HT-29 (cell line): Measurements from ENCODE around the gene RICTOR. TPM values are rescaled to one million over a fixed set of nuclear protein-coding genes. Genes with fewer than 3 reads are reported as not detected.
A peak's percentile ranks its signal among the peaks of the same experiment; 100 is the strongest.
"Not testable (repeated sequence)": the region's sequence is repeated elsewhere in the genome, so short reads cannot be mapped to it uniquely, and the experiment has no call there.

Experiments
- DNase-seq: peaks from one replicate; pipeline ENCODE4 v3.0.0-alpha.2; 2015; ENCODE audit warnings: low spot score
- total RNA-seq: library from RNA; depleted of rRNA; stranded (reverse); fragments of >200 nt; shearing (Covaris generic); gene quantifications from 2 replicates; pipeline ENCODE4 v1.2.3, GENCODE V29; 2014

RICTOR gene
- total RNA-seq, 1 experiment from 2014 or later: 12.8 TPM

DNA sequence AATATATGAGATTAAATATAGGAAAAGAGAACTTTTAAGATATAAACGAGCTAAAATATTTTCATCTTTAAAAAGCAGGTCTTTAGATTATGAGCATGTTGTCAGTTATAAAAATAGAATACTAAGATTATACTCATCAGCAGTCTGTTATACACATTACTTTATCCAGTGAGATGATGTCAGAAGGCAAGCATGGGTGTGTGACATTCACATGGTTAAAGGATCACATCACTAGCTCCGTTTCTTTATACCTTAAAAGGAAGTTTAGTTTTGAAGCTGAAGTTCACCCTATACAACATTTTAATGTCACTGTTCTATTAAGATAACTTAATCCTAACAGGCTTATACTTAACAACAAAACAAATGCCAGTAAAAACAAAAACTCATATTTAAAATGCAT is 59.6 kb downstream of the RICTOR start:
- DNase-seq: no peak

DNA sequence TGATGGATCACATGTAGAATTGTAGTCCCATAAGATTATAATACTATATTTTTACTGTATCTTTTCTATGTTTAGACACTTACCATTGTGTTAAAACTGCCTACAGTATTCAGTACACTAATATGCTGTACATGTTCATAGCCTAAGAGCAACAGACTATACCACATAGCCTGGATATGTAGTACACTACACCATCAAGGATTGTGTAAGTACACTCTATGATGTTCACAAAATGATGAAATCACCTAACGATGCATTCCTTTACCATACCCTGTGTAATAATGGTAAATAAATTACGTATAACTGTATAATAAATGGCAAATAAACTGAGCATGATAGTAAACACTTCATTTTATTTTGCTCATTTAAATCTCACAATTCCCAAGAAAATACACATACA is 60.3 kb downstream of the RICTOR start:
- DNase-seq: no peak

GRCh38 chr5:39010958-39011357 is 63.2 kb downstream of the RICTOR start:
- DNase-seq: not testable (repeated sequence)

GRCh38 chr5:39009981-39010380 is 64.2 kb downstream of the RICTOR start:
- DNase-seq: no peak

DNA sequence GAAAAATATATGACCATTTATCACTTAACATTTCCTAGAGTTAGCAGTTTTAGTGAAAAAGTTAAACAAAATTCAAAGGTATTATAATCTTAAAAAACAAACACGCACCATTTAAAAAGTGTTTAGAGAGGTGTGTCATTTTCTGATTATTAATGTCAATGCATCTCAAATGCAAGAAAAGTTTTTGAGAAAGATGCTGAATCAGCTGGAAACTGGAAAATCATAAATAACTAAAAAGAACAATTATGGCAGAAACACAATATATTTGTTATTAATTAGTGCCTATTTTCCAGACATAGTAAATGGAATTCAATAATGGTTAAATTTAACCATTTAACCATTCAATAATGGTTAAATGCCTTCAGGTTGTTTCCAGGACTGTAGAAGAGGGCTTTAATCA is 64.9 kb downstream of the RICTOR start:
- DNase-seq: no peak

DNA sequence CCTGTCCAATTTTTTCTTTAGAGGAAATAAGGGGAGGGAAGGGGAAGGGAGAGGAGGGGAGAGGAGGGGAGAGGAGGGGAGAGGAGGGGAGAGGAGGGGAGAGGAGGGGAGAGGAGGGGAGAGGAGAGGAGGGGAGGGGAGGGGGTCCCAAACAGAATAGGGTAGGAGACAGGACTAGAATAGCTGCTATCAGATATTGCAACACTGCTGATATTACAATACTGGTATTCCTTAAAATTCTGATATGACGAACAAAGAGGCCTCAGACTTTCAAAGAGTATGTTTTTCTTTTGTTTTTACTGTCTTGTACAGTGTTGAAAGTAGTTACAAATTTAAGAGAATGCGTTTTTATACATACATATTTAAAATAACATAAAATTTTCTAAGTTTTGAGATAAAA is 67.5 kb downstream of the RICTOR start:
- no peak for DNase-seq

DNA sequence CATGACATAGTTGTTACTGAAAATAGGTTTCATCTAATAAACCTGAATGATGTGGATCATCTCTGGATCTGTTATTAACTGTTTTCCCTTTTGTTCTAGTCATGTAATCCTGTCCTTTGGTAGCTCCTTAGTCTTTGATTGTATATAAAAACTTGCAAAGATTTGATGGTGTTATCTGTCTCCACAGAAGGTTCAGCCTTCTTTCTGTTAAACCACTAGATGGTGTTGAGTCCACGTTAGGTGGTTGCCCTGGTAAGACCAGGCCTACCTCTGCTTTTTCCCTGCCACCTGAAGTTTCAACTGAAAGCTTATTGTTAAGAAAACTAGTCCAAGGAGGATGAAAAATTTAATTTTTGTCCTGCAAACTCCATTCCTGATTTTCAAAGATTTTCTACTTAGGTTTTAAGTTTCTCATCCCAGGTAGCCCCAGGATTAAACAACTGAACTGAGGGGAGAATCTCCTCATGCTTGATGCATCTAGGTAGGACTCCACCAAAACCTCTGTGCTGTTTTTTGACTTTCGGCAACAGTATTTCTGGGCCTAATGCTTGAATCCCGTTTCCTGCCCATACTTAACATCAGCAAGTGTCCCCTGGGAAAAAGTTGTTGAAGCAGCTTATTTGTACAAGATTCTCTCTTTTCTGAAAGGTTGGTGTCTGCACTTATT is 68.5 kb downstream of the RICTOR start:
- peak; percentile 20 for DNase-seq

- DNase-seq: no peak
These were observed 72.5 kb downstream of the RICTOR start for GRCh38 chr5:39001683-39002082.

GRCh38 chr5:38999037-38999436 is 75.2 kb downstream of the RICTOR start:
- no peak for DNase-seq

DNA sequence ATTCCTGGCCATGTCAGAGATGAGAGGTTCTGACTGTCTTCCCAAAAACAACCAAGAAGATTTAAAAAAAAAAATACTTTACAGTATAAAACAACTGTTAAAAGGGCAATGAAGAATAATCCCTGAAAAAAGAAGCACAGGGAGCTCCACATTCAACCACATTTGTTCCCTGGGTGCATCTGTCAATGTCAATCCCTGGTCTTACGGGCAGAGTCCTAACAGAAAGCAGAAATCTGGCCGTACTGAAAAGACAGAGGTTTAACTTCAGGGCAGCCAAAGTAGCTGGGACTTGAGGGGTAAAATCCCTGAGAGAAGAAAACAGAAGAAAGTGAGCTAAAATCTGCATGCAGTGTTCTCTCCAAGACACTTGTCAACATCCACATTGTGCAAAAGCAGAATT is 76.6 kb downstream of the RICTOR start:
- DNase-seq: no peak

DNA sequence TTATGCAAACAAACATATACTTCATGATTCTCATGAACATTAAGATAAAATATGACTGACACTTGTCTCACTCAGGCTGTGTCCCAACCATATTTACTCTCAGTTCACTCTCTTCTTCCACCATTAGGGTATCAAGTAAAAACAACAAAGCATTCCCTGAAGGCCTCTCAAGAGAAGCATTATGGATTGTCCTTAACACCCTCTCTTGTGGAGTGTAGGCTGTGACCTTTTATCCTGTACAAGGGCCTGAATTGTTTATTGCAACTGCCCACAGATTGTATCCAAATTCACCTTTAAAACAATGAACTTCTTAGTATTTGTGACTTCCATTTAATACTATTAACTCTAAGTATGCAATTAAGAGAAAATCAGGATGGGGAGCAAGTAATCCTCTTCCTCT is 78.1 kb downstream of the RICTOR start:
- no peak for DNase-seq

DNA sequence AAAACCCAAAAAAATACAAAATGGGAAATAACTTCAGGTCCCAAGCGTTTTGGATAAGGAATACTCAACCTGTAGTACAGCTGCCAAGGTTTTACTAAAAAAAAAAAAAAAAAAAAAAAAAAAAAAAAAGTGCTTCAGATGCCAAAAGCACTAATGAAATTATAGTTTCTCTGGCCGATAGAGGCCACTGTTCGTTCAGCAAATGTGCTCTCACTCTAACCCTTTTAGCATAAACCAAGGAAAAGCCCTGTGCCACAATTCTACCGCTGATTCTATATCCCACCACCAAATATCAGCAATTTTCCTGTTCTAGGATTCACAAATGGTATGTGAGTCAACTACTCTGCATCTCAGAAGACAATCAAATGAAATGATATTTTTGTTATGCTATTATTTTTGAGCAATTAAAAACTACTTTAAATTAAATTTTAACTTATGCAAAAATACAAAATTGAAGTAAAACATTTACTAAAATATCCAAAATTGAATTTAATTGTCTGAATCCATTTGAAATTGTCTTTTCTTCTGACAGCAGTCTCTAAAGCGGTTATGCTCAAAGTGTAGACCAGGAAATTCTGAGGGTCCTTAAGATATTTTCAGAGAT is 79.8 kb downstream of the RICTOR start:
- DNase-seq: peak; percentile 74

GRCh38 chr5:38989974-38990719 is 84.1 kb downstream of the RICTOR start:
- not testable (repeated sequence) for DNase-seq

GRCh38 chr5:38985909-38986452 is 88.2 kb downstream of the RICTOR start:
- no peak for DNase-seq

GRCh38 chr5:38979535-38979934 is 94.7 kb downstream of the RICTOR start:
- no peak for DNase-seq

DNA sequence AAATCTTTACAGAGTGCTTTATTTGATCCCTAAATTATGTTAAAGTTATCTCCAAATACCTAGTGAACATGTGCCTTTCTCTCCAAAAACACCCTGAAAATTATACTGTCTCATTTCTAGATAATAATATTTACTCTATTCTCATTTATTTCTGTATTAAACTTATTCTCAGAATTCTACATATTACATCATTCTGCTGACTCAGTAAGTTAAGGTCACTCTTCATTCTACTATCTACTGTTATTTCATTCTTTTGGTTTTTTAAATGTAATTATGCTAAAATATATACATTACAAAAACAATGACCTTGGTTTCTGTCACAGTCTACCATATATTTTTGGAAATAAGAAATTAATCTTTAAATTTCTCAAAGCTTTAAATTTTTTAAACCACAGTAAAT is 96.2 kb downstream of the RICTOR start:
- no peak for DNase-seq

GRCh38 chr5:38968665-38969064 is 105.5 kb downstream of the RICTOR start:
- DNase-seq: no peak

DNA sequence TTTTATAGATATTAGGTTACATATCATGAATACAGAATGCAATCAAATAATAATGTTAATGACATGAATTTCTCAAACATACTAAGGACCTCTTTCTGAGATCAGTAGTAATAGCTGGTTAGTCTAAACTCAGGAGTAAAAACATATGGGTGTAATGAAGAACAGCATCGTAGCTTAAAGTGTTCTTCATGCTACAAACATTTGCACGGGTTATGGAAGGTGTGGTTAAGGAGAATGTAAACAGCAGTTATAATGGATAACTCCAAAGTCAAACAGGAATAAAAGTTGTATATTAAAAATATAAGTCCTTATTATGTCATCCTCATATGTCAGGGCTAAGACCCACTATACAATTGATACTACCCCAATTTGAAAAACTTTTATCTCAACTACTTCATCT is 112.5 kb downstream of the RICTOR start:
- no peak for DNase-seq

DNA sequence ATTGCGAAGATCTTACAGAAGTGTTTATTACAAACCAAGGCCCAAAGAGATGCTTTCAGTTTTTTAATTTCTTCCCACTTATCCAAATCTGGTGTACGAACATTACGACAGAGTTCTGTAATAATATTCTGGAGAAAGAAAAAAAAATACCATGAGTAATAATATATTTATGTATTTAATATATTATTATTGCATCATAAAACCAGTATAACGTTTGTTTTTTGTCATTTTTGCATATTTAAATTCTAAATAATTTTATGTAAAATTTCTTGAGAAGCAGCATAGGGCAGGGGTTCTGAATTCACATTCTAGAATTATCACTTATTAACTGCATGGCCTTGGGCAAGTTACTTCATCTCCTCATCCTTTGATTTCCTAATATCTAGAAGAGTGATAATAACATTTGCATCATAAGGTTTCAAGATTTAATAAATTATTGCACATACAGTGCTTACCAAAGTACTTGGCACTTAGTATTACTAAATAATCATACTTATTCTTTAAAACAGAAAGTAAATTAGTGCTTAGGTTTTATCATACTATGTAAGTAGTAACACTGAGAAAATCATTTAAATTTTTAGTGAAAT is 120.7 kb downstream of the RICTOR start:
- no peak for DNase-seq

DNA sequence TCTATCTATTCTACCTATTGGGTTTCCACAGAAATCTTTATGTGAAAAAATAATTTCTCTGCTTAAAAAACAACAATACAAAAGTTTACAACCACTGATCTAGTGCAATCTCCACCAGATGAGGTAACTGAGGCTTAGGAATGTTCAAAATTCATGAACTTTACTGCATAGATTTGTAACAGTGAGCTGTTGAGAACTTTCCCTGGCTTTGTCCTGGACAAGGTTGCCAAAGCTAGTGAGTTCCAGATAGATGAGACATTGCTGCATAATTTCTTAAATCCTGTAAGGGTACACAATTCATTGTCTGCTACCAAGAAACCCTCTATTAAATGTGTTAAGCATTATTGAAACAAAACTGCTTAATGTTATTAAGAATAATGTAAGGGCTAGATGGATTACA is 125.7 kb downstream of the RICTOR start:
- no peak for DNase-seq

GRCh38 chr5:38944282-38944681 is 129.9 kb downstream of the RICTOR start:
- no peak for DNase-seq

GRCh38 chr5:38941912-38942311 is 132.3 kb downstream of the RICTOR start:
- no peak for DNase-seq
